Effector CD4-positive, alpha-beta T cell (primary cell): ENCODE data around the gene CBR1.
"Not testable (repeated sequence)": the region's sequence is repeated elsewhere in the genome, so short reads cannot be mapped to it uniquely, and the experiment has no call there.

Source experiments
- DNase-seq: peaks from one replicate; pipeline ENCODE4 v3.0.0-alpha.2; 2020

Gene CBR1

DNA sequence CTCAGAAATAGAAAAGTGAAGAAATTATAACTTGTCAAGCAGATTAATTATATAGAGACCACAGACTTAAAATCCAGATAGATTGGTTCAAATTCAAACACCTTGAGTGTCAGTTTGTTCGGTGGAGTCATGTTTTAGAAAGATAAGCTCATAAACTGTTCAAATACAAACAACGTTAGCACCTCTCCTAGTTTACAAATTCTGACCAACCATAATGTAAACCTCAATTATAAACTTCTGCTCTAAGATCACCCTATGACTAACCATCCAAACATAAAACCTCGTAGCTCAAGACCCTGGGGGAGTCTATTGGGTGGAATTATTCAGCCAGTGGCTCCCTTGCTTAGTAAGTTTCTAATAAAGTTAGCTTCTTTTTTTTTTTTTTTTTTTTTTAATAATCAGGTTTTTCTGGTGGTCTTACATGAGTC, 12.4 kb downstream of the CBR1 start:
- DNase-seq: no peak

DNA sequence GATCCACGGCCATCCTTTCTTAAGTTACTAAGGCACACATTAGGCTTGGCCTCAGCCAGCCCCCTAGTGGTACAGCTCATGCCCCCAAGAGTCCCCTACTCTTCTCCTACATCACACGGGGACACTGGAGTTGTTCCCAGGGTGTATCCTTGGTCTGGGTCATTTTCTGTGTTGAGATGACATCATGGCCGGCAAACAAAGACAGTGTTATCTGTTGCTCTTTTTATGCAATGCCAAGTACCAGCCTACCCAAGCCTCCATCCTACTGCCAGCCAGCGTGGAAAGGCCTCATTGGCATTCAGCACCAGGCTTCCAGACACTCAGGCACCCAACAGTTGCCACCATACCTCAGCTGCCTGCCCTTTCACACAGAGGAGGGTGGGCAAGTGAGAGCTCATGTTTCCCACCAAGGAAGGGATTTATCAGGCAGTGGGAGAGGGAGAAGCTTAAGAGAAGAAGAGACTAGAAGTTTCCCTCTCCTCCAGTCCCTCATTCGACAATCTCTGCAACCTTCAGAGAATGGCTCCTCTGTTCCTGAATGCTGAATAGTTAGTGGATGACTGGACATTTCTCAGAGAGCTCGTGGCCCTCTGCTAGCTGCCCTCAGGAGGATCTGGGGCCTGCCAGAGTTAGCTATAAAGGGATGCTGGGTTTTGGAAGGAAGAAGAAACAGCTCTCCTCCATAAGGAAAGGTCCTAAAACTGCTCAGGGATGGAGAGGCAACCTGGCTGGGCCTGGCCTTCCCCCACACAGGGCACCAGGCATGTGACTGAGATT, 17.7 kb downstream of the CBR1 start:
- DNase-seq: no peak

DNA sequence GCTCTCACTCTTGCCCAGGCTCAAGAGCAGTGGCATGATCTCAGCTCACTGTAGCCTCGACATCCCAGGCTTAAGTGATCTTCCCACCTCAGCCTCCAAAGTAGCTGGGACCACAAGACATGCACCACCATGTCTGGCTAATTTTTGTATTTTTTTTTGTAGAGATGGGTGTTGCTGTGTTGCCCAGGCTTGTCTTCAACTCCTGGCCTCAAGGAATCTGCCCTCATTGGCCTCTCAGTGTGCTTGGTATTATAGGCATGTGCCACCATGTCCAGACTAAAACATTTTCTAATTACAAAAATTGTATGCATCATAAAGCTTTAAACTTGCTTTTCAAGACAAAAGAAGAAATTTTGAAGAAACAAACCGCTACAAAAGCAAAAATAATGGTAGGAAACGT, 20.1 kb downstream of the CBR1 start:
- no peak for DNase-seq

DNA sequence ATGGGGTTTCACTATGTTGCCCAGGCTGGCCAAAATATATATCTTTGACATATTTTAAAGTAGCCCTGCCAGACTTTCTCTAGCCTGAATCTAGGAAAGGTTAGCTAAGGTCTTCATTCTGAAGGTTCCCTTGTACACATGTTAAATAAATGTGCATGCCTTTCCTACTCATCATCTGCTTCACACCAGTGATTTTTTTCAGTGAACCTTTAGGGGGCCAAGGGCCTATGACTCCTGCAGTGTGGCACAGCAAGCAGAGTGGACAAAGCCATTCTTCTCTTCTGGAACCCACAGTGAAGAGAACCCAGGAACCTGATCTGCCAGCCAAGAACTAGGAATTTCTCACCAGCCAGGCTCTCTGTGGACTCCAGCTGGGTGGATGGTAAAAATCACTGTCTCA, 22.9 kb downstream of the CBR1 start:
- no peak for DNase-seq

DNA sequence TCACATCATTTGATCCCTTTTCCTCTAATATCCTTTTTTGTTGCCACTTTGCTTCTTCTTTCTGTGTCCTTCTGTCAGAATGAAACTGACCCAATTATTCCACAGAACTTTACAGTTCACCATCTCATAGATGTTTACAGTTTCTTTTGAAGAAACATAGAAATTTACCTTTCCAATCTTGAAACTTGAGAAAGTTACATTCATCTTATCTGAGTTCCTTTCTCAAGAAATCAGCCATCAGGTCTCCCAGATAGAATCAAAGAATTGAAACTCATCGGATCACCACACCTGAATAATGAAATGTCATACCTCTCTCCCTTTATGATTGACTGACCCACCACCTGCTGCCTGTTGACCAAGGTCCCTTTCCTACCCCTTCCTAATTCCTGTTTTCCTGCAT, 23.7 kb downstream of the CBR1 start:
- DNase-seq: no peak

DNA sequence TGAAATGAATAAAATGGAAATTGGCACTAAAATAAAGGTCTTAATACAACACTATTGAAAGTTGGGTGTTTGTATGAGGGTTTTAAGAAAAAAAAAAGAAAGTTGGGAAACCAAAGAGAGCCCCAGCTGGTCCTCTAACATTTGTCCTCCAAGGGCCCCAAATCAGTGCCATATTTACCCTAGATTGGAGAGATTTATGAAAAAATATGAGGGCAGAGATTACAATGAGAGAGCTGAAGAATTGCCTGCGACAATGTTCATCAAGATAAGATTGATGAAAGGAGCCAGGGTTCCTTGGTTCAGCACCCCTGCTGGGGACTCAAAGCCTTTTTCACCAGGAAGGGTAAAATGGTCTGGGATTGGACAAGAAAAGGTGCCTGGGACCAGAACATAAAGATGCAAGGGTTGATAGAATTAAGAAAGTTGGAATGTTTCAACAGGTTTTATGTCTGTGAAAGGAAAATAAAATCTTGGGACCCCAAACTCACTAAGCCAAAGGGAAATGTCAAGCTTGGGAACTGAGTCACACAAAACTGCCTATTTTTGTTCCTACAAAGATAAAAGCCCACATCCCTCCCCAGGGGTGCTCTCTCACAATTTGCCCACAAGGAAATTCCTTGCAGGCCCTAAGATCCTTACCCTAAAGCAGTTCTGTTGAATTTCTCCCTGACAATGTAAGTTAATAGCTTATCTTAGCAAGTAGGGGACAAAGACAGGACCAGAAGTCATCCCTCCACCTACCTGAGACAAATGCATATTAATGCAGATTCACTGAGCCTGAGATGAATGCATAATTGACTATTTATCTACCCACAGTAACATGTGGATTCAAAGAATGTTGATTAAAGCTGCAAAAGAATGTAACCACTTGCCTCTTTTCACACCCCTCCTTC, 26.8 kb downstream of the CBR1 start:
- DNase-seq: no peak

DNA sequence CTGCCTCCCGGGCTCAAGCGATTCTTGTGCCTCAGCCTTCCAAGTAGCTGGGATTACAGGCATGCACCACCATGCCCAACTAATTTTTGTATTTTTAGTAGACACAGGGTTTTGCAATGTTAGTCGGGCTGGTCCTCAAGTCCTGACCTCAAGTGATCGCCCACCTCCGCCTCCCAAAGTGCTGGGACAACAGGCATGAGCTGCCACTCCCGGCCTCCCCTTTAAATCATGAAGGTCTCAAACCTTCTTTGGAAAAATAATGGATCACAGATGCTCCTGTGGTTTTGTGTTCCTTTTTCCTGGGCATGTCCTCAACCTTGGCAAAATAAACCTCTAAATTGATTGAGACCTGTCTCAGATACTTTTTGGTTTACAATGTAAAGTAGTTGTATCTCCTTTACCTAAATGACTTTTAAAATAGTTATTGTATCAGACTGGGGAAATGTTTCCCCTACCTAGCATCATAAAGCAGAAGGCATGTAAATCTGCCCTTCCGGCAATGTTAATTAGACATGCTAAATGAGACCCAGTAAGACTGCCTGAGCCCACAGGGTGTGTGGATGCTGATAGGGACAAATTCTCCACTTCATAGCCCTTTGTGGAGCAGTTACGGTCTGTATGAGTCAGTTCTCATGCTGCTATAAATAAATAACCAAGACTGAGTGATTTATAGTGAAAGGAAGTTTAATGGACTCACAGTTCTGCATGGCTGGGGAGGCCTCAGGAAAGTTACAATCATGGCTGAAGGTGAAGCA, 27.8 kb downstream of the CBR1 start:
- DNase-seq: no peak

DNA sequence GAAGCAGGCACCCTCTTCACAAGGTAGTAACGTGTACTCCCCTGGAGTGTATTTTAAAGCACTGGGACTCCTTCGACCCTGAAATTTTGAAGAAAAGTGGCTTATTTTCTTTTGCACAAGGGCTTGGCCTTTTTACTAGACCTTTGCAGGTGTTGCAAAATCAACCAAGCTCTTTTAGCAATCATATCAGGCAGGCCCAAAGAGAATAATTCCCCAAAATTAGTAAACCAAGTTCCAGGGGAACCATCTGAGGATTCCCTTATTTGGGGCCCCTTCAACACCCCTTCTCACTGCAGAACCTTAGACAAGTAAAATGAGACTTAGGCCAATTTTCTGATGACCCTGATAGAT, 28.3 kb downstream of the CBR1 start:
- DNase-seq: no peak

DNA sequence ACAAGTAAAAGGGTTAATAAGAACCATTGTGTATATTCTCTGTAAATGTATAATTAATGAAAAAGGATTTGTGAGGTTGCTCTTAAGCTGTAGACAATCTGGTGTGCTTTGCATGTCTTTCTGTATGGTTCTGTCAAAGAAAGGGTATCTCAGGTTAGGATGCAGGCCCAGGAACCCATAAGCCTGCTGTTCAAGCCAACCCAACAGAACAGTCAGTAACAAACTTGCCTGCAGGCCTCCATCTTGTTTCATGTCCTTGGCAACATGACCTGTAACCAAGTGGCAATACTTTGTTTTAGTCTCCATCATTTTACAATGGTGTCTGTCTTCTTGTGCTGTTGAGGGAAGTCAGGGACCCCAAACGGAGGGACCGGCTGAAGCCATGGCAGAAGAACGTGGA, 29.2 kb downstream of the CBR1 start:
- no peak for DNase-seq

DNA sequence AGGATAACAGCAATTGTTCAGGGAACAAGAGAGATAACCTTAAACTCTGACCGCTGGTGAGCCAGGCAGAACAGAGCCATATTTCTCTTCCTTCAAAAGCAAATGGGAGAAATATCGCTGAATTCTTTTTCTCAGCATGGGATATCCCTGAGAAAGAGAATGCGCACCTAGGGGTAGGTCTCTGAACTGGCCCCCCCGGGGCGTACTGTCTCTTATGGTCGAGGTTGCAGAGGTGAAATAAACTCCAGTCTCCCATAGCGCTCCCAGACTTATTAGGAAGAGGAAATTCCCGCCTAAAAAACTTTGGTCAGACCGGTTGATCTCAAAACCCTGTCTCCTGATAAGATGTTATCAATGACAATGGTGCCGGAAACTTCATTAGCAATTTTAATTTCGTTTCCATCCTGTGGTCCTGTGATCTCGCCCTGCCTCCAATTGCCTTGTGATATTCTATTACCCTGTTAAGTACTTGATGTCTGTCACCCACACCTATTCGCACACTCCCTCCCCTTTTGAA, 29.9 kb downstream of the CBR1 start:
- not testable (repeated sequence) for DNase-seq

DNA sequence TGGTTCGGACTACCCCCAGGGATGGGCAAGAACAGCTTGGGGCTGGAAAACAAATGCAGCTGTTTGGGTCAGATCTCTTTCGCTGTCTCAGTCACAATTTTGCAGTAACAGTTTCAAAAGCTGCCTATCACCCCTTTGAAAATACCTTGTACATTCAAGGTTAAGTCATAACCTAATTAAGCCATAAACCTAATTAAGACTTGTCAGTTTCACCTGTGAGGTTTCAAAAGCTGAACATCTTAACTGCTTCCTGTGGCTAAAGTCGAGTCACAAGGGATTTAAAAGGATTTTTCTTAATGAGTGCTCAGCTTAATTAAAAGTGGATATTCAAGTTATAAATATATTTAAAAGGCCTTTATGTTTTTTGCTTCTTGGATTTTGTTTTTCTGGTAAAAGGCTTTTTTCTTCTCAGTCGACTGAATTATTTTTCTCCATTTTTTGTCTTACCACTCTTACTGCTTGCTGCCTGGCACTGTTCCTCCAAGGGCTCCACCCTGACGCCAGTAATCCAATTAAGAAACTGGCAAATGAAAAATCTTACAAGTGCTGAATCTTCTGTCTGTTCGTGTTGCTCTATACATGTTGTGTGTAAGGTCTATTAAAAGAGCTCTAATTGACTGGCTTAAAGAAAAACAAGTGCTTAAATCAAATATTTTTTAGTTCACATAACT, 31.3 kb downstream of the CBR1 start:
- no peak for DNase-seq

DNA sequence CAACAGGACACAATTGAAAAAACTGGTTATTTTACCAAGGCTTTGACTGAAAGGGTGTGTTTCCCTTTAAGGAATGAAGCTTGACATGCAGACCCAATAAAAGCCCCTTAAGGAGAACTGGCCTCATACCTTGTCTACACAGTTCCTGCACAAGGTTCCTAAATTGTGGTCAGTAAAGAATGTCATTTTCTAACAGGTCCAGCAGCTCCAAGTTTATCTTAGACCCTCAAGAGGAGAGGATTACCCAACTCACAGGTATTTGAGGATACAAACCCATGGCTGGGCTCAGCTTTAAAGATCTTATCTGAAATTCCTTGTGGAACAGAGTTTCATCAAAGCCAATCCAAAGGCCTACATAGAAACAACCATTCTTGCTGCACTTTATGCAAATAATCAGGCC, 33.6 kb downstream of the CBR1 start:
- DNase-seq: no peak

DNA sequence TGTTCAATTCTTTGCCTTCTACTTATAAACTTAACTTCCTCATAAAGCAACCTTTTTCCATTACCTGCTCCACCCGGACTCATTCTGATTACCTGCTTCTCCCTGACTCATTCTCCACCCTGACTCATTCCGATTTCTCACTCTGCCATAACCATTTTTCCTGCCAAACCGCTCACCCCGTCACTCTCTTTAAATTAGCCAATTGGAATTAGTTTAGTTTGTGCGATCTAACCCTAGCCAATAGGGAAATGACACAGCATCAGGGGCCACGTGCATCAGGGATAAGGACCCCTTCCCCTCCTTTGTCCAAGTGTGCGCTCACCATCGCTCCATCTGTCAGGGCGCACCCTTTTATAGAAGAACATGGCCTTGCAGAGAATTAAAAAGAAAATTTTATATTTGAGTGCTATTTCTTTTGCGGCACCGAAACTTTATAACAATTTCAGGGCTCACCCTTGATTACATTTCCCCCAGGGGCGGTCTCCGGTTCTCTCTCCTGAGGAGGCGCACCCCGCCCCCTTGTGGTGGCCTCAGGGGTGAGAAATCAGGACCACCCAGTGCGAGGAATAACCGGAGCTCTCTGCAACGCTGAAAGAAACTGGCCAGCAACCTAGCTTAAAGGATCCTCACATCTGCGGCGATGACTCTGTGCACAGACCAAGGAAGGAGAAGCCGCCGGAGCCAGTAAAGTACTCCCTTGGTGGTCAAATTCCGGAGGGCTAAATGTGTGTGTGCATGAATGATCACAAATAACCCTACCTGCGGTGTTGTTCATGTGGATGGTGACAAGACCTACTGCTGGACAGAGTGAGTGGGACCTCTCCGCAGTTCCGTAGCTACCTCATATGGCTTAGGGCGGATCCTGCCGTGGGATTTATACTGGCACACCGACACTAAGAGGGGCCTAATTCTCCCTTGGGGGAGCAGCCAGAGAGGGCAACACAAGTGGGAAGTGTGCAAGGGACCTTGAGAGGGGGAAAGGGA, 34.8 kb downstream of the CBR1 start:
- DNase-seq: peak; percentile 19

DNA sequence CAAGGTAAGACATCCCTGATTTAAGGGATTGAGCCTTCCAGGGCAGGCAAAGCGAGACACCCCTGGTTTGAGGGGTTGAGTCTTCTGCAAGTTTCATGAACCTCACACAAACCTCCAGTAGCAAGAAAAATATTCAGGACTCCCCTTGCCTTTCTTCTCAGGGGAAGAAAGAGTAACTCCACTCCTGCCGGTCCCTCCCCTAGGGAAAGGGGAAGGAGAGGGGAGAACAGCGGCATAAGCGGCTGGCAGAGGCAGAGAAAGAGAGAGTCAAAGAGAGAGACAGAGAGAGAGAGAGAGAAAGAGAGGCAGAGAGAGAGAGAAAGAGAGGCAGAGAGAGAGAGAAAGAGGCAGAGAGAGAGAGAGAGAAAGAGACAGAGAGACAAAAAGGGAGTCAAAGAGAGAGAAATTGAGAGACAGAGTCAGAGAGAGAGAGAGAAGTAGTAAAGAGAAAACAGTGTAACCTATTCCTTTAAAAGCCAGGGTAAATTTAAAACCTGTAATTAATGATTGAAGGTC, 35.6 kb downstream of the CBR1 start:
- no peak for DNase-seq

DNA sequence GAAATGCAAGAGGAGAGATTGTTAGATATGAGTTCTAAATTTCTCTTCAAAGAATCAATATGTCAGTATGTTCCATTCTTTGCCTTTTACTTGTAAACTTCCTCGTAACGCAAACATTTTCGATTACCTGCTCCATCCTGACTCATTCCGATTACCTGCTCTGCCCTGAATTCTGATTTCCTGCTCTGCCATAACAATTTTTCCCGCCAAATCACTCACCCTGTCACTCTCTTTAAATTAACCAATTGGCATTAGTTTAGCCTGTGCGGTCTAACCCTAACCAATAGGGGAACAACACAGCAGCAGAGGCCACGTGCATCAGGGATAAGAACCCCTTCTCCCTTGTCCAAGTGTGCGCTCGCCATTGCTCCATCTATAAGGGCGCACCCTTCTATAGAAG, 40.0 kb downstream of the CBR1 start:
- no peak for DNase-seq

DNA sequence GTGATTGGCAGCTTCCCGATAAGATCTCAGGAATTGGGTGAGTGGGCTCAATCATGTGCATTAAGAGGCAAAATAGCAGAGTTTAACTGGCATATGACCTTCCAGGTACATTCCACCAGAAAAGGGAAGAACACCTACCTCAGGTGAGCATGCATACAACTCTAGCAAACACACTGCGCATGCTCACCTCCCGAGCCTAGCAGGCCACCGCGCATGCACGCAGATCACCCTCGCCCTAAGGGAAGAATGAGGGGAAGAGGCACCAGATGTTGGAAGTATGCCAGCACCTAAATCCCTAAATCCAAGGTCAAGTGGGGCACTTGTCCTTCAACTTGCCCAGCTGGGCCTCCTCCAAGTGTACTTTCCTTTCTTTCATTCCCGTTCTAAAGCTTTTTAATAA, 41.4 kb downstream of the CBR1 start:
- no peak for DNase-seq

DNA sequence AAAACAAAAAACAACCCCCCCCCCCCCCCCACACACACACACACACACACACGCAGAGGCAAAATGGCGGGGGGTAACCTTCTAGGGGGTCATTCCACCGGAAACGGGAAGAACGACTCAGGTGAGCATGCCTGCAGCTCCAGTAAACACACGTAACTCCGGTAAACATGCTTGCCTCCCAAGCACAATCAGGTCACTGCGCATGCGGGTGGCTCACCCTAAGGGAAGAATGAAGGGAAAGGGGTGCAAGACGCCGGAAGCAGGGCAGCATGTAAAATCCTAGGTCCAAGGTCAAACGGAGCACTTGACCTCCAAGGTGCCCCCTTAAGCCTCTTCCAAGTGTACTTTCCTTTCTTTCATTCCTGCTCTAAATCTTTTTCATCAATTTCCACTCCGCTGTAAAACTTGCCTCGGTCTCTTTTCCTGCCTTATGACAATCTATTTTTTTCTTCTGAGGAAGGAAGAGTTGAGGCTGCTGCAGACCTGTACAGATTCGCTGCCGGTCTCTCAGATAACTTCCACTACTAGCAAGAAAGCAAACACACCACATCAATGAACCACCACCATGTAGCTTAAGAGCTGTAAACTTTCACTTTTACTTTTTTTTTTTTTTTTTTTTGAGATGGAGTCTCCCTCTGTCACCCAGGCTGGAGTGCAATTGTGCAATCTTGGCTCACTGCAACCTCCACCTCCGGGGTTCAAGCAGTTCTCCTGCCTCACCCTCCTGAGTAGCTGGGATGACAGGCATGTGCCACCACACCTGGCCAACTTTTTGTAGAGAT, 44.0 kb downstream of the CBR1 start:
- peak; percentile 45 for DNase-seq

DNA sequence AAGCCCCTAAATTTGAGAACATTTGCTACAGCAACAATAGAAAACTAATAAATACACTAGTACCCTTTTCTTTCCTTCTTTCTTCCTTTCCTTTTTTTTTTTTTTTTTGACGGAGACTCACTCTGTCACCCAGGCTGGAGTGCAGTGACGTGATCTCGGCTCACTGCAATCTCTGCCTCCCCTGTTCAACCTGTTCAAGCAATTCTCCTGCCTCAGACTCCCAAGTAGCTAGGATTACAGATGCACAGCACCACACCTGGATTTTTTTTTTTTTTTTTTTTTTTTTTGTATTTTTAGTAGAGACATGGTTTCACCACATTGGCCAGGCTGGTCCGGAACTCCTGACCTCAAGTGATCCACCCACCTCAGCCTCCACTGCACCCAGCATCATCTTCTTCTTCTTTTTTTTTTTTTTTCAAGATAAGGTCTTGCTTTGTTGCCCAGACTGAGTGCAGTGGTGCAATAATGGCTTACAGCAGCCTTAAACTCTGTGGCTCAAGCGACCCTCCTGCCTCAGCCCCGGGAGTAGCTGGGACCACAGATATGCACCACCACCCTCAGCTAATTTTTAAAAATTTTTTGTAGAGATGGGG, 45.4 kb downstream of the CBR1 start:
- no peak for DNase-seq

DNA sequence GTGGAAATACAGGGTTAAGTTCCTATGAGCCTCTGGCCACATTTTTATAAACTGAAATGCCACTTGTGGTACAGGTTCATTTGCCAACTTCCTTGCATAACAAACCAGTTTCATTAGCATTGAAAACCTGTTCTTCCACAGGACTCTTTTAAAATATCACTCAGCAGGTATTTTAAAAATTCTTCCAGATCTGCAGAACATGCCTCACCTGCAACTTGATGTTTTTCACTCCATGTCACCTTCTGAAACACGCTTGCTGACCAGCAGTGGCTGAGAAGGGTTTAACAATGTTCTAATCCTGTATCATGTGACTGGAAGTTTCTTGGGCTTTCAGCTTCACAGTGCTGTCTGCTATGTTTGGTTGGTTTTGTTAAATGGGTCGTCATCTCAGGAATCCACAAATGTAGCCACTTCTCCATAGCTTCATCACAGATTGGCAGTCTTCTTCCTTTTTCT, 47.5 kb downstream of the CBR1 start:
- DNase-seq: no peak
